Dermis blood vessel endothelial cell (primary cell): ENCODE results near the gene CADPS. TPM values are rescaled to one million over a fixed set of nuclear protein-coding genes. Genes with fewer than 3 reads are reported as not detected.

Experiments
- DNase-seq: peaks from one replicate; pipeline ENCODE4 v3.0.0; 2010
- total RNA-seq: library from RNA; depleted of rRNA; stranded (reverse); fragments of >200 nt; gene quantifications from 2 replicates; pipeline ENCODE4 v1.2.3, GENCODE V29; 2014

Gene CADPS
- total RNA-seq, 1 donor from 2014 or later, result not detected

GRCh38 chr3:62370858-62371719, 504.1 kb downstream of the CADPS start:
- no peak for DNase-seq

GRCh38 chr3:62370112-62370857, 504.9 kb downstream of the CADPS start:
- DNase-seq, result no peak

GRCh38 chr3:62369476-62369743, 505.8 kb downstream of the CADPS start:
- DNase-seq, result no peak

GRCh38 chr3:62368705-62369475, 506.3 kb downstream of the CADPS start:
- DNase-seq, result no peak

GRCh38 chr3:62368290-62368704, 506.9 kb downstream of the CADPS start:
- DNase-seq, result no peak

- DNase-seq, result no peak
Observed at GRCh38 chr3:62367763-62368195, 507.4 kb downstream of the CADPS start.

- no peak for DNase-seq
Observed at GRCh38 chr3:62366126-62366484, 509.1 kb downstream of the CADPS start.

GRCh38 chr3:62365391-62366125, 509.7 kb downstream of the CADPS start:
- no peak for DNase-seq

- DNase-seq, result no peak
Observed at GRCh38 chr3:62364191-62364590, 511.0 kb downstream of the CADPS start.

GRCh38 chr3:62363275-62363674, 511.9 kb downstream of the CADPS start:
- no peak for DNase-seq

GRCh38 chr3:62361824-62362223, 513.4 kb downstream of the CADPS start:
- no peak for DNase-seq

- DNase-seq, result no peak
Observed at GRCh38 chr3:62361261-62361660, 514.0 kb downstream of the CADPS start.

GRCh38 chr3:62359531-62359930, 515.7 kb downstream of the CADPS start:
- no peak for DNase-seq

- no peak for DNase-seq
Observed at GRCh38 chr3:62356356-62356755, 518.9 kb downstream of the CADPS start.

- no peak for DNase-seq
Observed at GRCh38 chr3:62355703-62356102, 519.5 kb downstream of the CADPS start.
